Fibroblast of upper back skin (primary cell): ENCODE measurements around the gene CDH12.
"Not testable (repeated sequence)": the region's sequence is repeated elsewhere in the genome, so short reads cannot be mapped to it uniquely, and the experiment has no call there.

Experiments
- DNase-seq: peaks from one replicate; pipeline ENCODE4 v3.0.0-alpha.2; 2013

CDH12 gene

GRCh38 chr5:22108545-22108944 is 744.6 kb downstream of the CDH12 start:
- no peak for DNase-seq

DNA sequence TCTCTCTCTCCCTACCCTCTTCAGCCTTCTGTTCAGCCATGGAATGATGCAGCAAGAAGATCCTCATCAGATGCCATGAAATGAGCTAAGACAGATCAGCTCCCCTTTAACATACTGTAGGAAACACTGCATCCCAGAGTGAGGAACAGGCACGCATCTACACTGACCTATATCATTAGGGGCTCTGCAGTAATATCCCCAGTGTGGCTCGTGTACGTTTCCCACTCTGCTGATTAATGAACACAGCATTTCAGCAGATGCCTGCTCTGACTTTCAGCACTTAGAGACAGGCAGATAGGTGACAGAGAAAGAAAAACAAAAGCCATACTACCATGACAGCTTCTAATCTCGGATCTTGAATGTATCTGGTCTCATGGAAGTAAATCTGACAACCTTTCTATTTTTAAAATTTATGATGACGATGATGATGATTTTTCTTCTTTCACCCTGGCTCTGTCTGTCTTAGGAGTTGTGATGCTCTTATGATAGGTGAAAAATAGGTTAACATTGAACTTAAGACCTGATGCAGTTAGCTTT is 750.3 kb downstream of the CDH12 start:
- no peak for DNase-seq

DNA sequence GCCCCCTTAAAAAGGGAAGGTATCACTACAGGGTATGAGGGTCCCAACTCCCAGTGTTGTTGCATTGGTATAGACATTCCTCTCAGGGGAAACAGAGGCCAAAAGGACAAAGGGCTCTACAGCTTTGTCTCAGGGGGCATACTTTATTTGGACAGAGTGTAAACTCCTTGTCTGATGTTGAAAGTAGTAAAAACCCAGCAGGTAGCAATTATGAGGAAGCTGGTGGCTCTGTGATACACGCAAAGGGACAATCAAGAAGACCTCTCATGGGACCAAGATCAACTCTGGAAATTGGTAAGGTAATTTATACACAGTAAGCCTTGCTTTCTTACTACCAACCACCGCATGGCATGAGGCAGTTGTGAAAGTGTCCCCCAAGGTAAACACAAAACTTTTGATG is 764.6 kb downstream of the CDH12 start:
- DNase-seq = no peak

DNA sequence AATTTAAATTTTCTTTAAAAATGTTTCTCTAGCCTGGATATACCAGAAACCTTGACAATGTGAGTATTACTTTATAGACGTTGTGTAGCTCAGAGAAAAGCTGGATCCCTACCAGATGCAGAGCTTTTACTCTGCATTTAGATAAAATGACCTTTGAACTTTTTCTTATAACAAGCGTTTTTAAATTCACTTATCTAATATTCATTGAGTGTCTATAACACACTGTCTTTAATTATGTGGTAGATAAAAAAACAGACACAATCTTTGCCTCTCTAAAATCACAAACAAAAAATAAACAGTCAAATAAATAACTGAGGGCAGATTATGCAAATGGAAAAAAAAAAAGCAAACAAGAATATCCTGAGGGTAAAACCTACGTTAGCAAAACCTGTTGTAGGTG is 773.6 kb downstream of the CDH12 start:
- no peak for DNase-seq

DNA sequence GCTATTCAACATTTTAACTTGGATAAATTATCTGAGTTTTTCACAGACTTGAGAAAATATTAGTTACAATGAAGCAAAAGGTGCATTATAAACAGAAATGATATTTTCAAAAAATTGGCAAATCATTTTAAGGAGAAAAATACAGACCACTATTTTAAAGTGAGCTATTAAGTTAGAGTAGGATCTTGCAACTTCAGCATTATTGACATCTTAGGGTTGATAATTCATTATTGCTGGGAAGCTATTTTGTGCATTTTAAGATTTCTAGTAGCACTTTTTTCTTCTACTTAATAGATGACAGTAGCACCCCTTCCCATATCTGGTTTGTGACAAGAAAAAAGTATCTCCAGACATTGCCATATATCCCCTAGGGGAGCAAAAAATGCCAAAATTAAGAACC is 774.1 kb downstream of the CDH12 start:
- no peak for DNase-seq

DNA sequence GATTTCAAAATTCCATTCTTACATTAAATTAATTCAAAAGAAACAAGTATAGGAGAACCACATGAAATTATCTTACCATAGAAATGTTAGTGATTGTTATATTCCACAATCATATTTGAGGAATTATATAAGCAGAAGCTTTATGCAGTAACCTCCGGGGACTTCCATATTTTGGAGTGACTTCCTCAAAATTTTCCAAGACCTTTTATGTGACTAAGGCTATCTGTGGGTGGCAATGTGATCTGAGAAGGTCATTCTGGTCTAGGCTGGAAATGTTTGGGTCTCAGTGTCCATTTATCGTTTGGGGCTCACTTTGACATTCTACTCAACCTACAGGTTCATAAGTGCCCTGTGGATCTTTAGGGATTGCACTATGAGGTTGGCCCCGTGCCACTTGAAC is 776.6 kb downstream of the CDH12 start:
- no peak for DNase-seq

- no peak for DNase-seq
These were observed 782.9 kb downstream of the CDH12 start for GRCh38 chr5:22070186-22070728.

- no peak for DNase-seq
These were observed 789.4 kb downstream of the CDH12 start for GRCh38 chr5:22063717-22064116.

GRCh38 chr5:22058620-22059019 is 794.5 kb downstream of the CDH12 start:
- DNase-seq = no peak

DNA sequence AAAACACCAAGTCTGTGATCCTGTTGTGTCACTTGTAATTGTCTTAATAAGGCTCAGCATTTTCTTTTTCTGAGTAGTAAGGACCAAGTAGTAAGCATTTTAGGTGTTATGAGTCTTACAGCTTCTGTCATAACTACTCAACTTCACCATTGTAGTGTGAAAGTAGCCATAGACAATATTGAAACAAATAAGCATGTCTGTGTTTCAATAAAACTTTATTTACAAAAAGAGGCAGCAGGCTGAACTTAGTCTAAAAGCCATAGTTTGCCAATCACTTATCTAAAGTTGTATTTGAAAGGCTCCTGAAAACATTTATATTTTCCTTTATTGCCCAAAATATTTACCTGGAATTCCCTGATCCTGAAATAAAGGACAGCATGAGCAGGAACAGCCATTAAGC is 796.1 kb downstream of the CDH12 start:
- DNase-seq = no peak

DNA sequence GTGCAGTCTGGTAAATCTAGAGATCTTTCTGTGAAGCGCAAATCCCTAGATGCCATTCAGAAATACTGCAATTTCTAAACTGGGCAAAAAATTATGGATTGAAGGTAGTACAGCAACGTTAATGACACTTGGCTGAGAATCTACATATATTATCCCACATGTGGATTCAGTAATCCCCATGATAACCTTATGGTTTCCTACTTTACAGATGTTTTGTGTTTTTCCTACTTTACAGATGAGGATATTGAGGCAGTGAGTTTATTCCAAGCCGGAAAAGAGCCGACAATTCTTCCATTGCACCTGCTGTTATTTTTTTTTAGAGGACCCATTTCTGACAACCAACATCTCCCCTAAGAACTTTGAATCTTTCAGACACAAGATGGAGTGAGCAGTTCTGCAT is 796.5 kb downstream of the CDH12 start:
- DNase-seq = no peak

GRCh38 chr5:22053195-22053594 is 799.9 kb downstream of the CDH12 start:
- no peak for DNase-seq

GRCh38 chr5:22051881-22052280 is 801.3 kb downstream of the CDH12 start:
- no peak for DNase-seq

DNA sequence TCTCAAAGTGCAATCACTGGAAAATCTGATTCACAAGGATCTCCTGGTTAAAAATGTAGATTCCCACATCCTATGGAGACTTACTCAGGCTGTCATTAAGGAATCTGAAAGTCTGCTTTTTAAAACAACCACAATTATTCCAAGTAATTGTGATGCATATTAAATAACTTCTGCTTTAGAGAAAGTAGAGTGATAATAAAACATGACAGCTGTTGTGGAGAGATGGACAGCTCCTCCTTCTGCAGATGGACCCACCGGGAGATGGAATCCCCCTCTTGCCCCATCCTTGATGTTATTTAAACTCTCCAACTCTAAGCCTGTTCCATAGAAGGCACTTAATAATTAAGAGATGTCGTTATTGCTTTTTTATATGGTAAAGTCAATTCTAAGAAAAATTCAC is 802.2 kb downstream of the CDH12 start:
- no peak for DNase-seq

DNA sequence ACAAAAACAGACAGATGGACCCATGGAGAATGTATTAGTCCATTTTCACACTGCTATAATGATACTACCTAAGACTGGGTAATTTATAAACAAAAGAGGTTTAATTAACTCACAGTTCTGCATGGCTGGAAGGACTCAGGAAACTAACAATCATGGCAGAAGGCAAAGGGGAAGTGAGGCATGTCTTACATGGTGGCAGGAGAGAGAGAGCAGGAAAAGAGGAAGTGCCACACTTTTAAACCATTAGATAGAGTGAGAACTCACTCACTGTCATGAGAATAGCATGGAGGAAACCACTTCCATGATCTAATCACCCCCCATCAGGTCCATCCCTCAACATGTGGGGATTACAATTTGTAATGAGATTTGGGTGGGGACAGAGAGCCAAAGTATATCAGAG is 808.9 kb downstream of the CDH12 start:
- no peak for DNase-seq

DNA sequence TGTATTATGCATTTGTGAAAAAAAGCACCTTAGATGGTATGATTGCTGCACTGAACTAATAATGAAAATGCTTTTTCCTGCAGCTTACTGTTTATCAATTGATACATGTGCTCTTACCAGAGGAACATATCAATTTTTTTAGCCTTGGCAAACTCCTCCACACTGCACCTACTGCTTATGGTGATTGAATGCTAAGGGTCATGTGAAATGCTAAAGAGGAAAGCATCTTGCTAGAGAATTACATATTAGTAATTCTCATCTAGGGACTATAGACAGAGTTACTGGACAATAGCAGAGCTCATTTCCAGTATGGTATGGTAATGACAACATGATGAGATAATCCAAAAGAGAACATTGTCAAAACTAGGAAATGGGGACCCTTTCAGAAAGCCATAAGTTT is 817.1 kb downstream of the CDH12 start:
- DNase-seq = no peak

DNA sequence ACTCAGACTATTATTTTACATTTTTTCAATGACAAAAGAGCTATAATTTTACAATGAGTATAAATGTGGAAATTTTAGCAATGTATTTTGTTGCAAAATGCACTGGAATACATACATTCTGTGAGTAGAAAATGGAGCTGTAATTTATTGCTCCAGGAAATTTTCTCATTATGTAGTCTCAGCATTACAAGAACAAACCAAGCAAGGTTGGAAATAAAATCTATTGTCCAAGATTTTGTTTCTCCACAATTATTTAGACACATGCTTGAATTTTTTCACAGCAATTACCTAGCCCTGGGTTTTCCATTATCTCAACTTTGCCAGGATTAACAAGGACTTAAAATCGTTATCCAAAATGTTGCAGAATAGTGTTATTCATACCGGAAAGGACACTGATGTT is 820.1 kb downstream of the CDH12 start:
- no peak for DNase-seq

DNA sequence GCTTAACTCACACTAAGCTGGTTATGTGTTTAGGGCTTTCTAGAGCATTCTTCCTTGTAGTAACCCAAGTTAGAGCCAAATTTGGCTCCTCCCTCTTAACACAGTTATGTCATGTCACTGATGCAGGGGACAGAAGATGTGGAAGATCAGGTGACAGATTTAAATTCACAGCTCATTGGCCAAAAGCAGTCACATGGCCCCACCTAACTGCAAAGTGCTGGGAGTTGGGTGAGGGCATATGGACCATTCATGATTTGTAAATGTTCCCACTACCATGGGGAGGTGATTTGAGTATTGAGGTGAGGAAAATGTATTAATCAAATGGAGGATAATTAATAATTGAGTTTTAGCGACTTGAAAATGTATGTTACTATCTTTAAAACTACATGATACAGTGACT is 829.4 kb downstream of the CDH12 start:
- DNase-seq = no peak

DNA sequence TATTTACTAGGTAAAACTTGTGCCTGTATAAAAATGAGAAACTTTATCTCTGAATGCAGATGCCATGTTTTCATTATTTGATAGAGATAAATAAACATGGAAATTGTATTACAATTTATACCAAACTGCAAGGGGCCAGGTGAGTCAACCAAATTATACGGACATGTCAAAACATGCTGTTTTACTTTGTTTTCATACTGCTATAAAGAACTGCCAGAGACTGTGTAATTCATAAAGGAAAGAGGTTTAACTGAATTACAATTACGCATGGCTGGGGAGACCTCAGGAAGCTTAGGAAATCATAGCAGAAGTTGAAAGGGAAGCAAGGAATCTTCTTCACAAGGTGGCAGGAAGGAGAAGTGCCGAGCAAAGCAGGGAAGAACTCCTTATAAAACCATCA is 840.3 kb downstream of the CDH12 start:
- DNase-seq = not testable (repeated sequence)

GRCh38 chr5:22010808-22011207 is 842.3 kb downstream of the CDH12 start:
- DNase-seq = not testable (repeated sequence)

GRCh38 chr5:22001097-22001496 is 852.0 kb downstream of the CDH12 start:
- not testable (repeated sequence) for DNase-seq

GRCh38 chr5:21985799-21986198 is 867.3 kb downstream of the CDH12 start:
- DNase-seq = not testable (repeated sequence)

GRCh38 chr5:21951571-21951970 is 901.6 kb downstream of the CDH12 start:
- DNase-seq = not testable (repeated sequence)

DNA sequence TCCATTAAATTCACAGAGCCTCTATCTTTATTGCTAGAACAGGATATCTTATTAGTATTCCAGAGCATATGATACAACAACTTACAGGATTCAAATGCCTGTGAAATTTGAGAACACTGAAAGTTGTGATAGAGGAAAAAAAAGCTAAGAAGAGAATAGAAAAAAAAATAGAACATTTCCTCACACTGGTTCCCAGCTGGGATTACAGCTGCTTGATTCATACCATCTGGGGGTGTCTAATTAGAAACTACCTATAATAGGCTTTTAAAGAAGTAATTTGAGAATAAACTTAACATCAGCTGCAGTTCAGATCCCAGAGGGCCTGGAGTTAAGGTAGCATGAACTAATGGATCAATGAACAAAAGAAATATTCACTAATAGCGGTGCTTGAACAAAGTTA is 922.0 kb downstream of the CDH12 start:
- DNase-seq = no peak

DNA sequence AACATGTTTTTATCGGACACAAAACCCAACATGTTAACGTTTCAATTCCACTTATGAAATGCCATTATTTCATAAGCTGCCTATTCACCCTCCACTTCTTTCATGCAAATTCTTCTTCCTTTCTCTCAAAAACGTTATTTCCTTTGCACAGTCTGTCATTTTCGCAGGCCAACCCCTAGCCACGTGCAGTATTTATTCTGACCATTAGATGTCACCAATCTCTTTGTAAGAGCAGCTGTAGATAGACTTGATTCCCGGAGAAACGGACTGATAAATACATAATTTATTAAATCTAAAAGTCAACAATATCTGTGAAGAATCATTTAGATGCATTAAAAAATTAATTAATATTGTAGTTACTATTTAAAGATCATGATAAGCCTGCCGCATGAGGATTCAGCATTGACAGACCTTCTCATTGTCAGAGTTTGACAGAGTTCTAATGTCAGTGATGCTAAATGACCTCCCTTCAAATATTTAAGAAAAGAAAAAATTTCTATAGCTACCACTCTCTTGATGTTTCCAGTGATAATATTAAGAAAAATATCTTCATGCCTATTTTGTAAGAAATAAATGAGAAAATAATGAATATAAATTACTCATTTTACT is 933.6 kb downstream of the CDH12 start:
- peak; percentile 43 for DNase-seq
